OCI-M2 (cell line): Measurements from ENCODE around the gene CSNK1G2.

Source experiments
- DNase-seq: peaks from one replicate; lab custom pipeline; 2025; ENCODE audit not compliant: unreplicated experiment; lab: John Stamatoyannopoulos, UW

Gene CSNK1G2

GRCh38 chr19:2014731-2015607 is 74.0 kb downstream of the CSNK1G2 start:
- DNase-seq, result no peak

- DNase-seq, result no peak
Observed at GRCh38 chr19:2015608-2015950, 74.6 kb downstream of the CSNK1G2 start, which contains the start of gene BTBD2. TSS of gene BTBD2 (minus strand) at chr19:2015714. CDS start at chr19:2015703, 11 bp downstream.

GRCh38 chr19:2016041-2016807 is 75.3 kb downstream of the CSNK1G2 start:
- DNase-seq, result no peak

- no peak for DNase-seq
Observed at GRCh38 chr19:2018752-2019151, 77.8 kb downstream of the CSNK1G2 start.

GRCh38 chr19:2021453-2022140 is 80.6 kb downstream of the CSNK1G2 start:
- no peak for DNase-seq

GRCh38 chr19:2022289-2022688 is 81.3 kb downstream of the CSNK1G2 start:
- DNase-seq, result no peak

DNA sequence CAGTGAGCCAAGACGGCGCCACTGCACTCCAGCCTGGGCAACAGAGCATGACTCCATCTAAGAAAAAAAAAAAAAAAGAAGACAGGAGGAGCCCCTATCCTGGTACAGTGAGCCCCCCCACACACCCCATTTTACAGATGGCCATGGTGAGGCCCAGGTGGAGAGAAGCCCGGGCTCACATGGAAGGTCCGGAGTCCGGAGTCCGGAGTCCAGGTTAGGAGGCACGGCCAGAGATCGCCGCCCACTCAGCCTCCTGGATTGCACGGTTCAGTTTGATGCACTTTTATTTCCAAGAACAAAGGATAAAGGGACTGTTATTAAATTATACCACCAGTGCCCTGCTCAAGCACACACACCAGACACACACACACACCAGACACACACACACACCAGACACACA is 85.8 kb downstream of the CSNK1G2 start:
- DNase-seq, result no peak

DNA sequence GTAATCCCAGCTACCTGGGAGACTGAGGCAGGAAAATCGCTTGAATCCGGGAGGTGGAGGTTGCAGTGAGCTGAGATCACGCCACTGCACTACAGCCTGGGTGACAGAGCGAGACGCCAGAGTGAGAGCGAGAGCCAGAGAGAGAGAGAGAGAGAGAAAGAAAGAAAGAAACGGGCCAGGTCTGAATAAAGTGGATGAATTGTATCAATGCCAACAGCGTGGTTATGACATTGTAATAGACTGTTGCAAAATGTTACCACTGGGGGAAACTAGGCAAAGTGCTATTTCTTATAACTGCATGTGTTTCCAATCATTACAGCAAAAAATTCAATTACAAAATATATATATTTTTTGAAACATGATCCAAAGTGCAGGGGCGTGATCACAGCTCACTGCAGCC is 86.4 kb downstream of the CSNK1G2 start:
- no peak for DNase-seq
